ENCODE results near the gene ROBO4. TPM values are rescaled to one million over a fixed set of nuclear protein-coding genes. Genes with fewer than 3 reads are reported as not detected.

ROBO4 gene
- total RNA-seq, 1 experiment from 2014 or later: 1.6 TPM

DNA sequence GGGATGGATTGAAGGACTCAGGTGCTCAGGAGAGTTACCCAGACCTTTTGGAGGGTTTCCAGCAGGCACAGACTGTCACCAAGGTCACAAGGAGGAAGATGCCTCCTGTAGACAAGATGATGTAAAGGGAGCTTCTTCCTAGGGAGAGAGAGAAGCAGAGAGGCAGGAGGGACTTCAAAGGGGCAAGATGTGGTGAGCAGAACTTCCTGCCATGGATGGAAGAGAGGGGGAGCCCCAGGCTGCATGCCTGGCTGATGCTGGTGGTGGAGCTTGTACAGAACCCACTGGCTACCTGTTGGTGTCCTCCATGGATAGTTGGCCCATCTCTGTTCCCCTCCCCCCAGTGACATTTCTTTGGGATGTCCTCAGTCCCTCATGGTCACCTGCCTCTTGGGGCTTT is 25.6 kb upstream of the ROBO4 start:
- Histone ChIP-seq H3K9ac (ENCODE audit: low read length) (no peak overlapping the region), H3K79me2 (ENCODE audit: low read length) (no peaks in the 10 kb centered on the region), H4K20me1 (ENCODE audit: low read length) (no peaks in the 10 kb centered on the region), H3K4me2 (ENCODE audit: low read length) (no peak overlapping the region), H3F3A (ENCODE audit: low read length, unreplicated experiment) (no peaks in the 10 kb centered on the region), H3K27me3 (ENCODE audit: low read length) (no peaks in the 10 kb centered on the region), H3K4me1 (ENCODE audit: insufficient read depth, low read length) (no peaks in the 10 kb centered on the region), H3K27ac (ENCODE audit: low read length) (no peak overlapping the region), H2AFZ (ENCODE audit: low read length) (no peak overlapping the region), H3K9me3 (ENCODE audit: low read length) (no peaks in the 10 kb centered on the region), H3K36me3 (ENCODE audit: low read depth, low read length) (no peaks in the 10 kb centered on the region), H3K4me3 (ENCODE audit: low read length) (no peak overlapping the region), H3K9me2 (replicated peaks; ENCODE audit: low read length) (no peaks in the 10 kb centered on the region)
- ATAC-seq: no peak
- intact Hi-C loops (cut with micrococcal nuclease): no loop called here
- ChIA-PET CTCF (no interaction called here), POLR2A (ENCODE audit: unreplicated experiment) (no interaction called here)
- DNase-seq: no peak
- no peak for TF ChIP-seq EZH2phosphoT487 (IDR thresholded peaks at IDR 0.05; ENCODE audit: borderline replicate concordance, low read length)
- no TSS peak for BruUV-seq (replicated peaks)

DNA sequence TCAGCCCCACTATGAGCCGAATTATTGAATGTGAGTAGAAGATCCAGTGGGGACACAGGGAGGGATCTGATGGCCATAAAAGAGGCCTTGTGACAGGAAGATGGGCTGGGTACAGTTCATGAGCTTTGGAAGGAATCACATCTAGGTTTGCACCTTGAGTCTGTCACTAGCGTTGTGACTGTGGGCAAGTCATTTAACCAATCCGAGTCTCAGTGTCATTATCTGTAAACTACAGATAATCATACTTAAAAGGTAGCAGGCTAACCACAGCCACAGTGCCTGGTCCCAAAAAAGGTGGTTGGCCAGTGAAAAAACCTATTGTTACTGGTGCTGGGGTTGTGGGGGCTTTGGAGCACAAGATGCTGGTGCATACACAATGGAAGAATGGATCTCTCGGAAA is 25.2 kb upstream of the ROBO4 start:
- no TSS peak for BruUV-seq (replicated peaks)
- TF ChIP-seq EZH2phosphoT487 (IDR thresholded peaks at IDR 0.05; ENCODE audit: borderline replicate concordance, low read length): no peak
- TF ChIP-seq, protein P1, sequence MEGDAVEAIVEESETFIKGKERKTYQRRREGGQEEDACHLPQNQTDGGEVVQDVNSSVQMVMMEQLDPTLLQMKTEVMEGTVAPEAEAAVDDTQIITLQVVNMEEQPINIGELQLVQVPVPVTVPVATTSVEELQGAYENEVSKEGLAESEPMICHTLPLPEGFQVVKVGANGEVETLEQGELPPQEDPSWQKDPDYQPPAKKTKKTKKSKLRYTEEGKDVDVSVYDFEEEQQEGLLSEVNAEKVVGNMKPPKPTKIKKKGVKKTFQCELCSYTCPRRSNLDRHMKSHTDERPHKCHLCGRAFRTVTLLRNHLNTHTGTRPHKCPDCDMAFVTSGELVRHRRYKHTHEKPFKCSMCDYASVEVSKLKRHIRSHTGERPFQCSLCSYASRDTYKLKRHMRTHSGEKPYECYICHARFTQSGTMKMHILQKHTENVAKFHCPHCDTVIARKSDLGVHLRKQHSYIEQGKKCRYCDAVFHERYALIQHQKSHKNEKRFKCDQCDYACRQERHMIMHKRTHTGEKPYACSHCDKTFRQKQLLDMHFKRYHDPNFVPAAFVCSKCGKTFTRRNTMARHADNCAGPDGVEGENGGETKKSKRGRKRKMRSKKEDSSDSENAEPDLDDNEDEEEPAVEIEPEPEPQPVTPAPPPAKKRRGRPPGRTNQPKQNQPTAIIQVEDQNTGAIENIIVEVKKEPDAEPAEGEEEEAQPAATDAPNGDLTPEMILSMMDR (conservative IDR thresholded peaks at IDR 0.05; ENCODE audit: low read depth, low read length): no peak
- TF ChIP-seq EZH2 (IDR thresholded peaks at IDR 0.05; ENCODE audit: low read length, unreplicated experiment): no peak
- Histone ChIP-seq H4K20me1 (ENCODE audit: low read length) (no peaks in the 10 kb centered on the region), H3F3A (ENCODE audit: low read length, unreplicated experiment) (no peaks in the 10 kb centered on the region), H3K4me3 (ENCODE audit: low read length) (no peak overlapping the region), H3K9ac (ENCODE audit: low read length) (no peak overlapping the region), H3K9me2 (replicated peaks; ENCODE audit: low read length) (no peaks in the 10 kb centered on the region), H3K27ac (ENCODE audit: low read length) (no peak overlapping the region), H3K9me3 (ENCODE audit: low read length) (no peaks in the 10 kb centered on the region), H3K36me3 (ENCODE audit: low read depth, low read length) (no peaks in the 10 kb centered on the region), H3K4me1 (ENCODE audit: insufficient read depth, low read length) (no peaks in the 10 kb centered on the region), H3K79me2 (ENCODE audit: low read length) (no peaks in the 10 kb centered on the region), H2AFZ (ENCODE audit: low read length) (no peak overlapping the region), H3K4me2 (ENCODE audit: low read length) (no peak overlapping the region), H3K27me3 (ENCODE audit: low read length) (no peaks in the 10 kb centered on the region)
- ChIA-PET POLR2A (ENCODE audit: unreplicated experiment) (no interaction called here), CTCF (no interaction called here)
- intact Hi-C loops (cut with micrococcal nuclease): no loop called here
- no peak for ATAC-seq
- no peak for DNase-seq

- H3K27ac ChIP-seq (ENCODE audit: low read length): no peak overlapping the region
- H4K20me1 ChIP-seq (ENCODE audit: low read length): no peaks in the 10 kb centered on the region
- TF ChIP-seq EZH2phosphoT487 (IDR thresholded peaks at IDR 0.05; ENCODE audit: borderline replicate concordance, low read length): no peak
- TF ChIP-seq, protein P1 (conservative IDR thresholded peaks at IDR 0.05; ENCODE audit: low read depth, low read length): no peak
- TF ChIP-seq EZH2 (IDR thresholded peaks at IDR 0.05; ENCODE audit: low read length, unreplicated experiment): no peak
- H3K4me2 ChIP-seq (ENCODE audit: low read length): peak overlapping the region; percentile 37
- CTCF ChIA-PET: no interaction called here
- H3K36me3 ChIP-seq (ENCODE audit: low read depth, low read length): no peaks in the 10 kb centered on the region
- H3K9me3 ChIP-seq (ENCODE audit: low read length): no peaks in the 10 kb centered on the region
- no peak overlapping the region; the same call in 1 of the 2 replicates for H2AFZ ChIP-seq (ENCODE audit: low read length)
- H3F3A ChIP-seq (ENCODE audit: low read length, unreplicated experiment): no peaks in the 10 kb centered on the region
- DNase-seq (no peak), ATAC-seq (peak; percentile 59)
- POLR2A ChIA-PET (ENCODE audit: unreplicated experiment): no interaction called here
- BruUV-seq (replicated peaks): no TSS peak
- H3K27me3 ChIP-seq (ENCODE audit: low read length): no peaks in the 10 kb centered on the region
- H3K9me2 ChIP-seq (replicated peaks; ENCODE audit: low read length): no peaks in the 10 kb centered on the region
- no peaks in the 10 kb centered on the region for H3K4me1 ChIP-seq (ENCODE audit: insufficient read depth, low read length)
- intact Hi-C loops (cut with micrococcal nuclease): no loop called here
- H3K9ac ChIP-seq (ENCODE audit: low read length): no peak overlapping the region
- no peaks in the 10 kb centered on the region for H3K79me2 ChIP-seq (ENCODE audit: low read length)
- peak overlapping the region; percentile 22; the same call in 1 of the 2 replicates for H3K4me3 ChIP-seq (ENCODE audit: low read length)
Measured at GRCh38 chr11:124920870-124921609, 23.4 kb upstream of the ROBO4 start.
